Measurements from ENCODE around the gene NHLRC4. TPM values are rescaled to one million over a fixed set of nuclear protein-coding genes. Genes with fewer than 3 reads are reported as not detected.
A peak's percentile ranks its signal among the peaks of the same experiment; 100 is the strongest.

NHLRC4 gene
- total and polyA plus RNA-seq, 7 experiments from 2014 or later: 1.6 to 5.8 (median 4.6) TPM

- CTCF ChIA-PET: interaction anchor here (0.6 to 0.7 kb wide), 2 partner anchors 392 to 959 kb away, joined by 3 read pairs; no protein-coding TSS in a partner anchor
- peak overlapping the region; percentile 73 for H3K27ac ChIP-seq (ENCODE audit: low read depth, low read length)
Measured at GRCh38 chr16:567373-568256, 810 bp downstream of the NHLRC4 start.

GRCh38 chr16:568401-569258 is 1.8 kb downstream of the NHLRC4 start:
- CTCF ChIA-PET: no interaction called here
- intact Hi-C loops (cut with micrococcal nuclease): loop anchor here (1.0 to 5.0 kb wide), 4 partner anchors 40 to 166 kb away; partner anchors contain the start of genes CAPN15 (in 1 of the 2), DECR2 (in 1 of the 2) and METTL26 (in 1 of the 2)

More at GRCh38 chr16:567373-568256, 810 bp downstream of the NHLRC4 start:
- peaks cover 0 to 3% (median 1%) of the 10 kb centered on the region in 5 donors for H3K27me3 Mint-ChIP-seq
- intact Hi-C loops (cut with micrococcal nuclease): loop anchor here (2.0 to 5.0 kb wide), 3 partner anchors 39 to 165 kb away; partner anchors contain the start of genes DECR2 (in 1 of the 2) and METTL26 (in 1 of the 2)
- H3K36me3 Mint-ChIP-seq: no peaks in the 10 kb centered on the region
- Histone ChIP-seq H3K4me1 (ENCODE audit: control insufficient read depth in 2 of 2, insufficient read depth in 2 of 2, low read length in 2 of 2) (peaks cover 13 to 32% of the 10 kb centered on the region in 2 donors), H3K36me3 (ENCODE audit: control insufficient read depth in 2 of 3, insufficient read depth in 3 of 3, low read length in 3 of 3) (peaks cover 0 to 4% (median 0%) of the 10 kb centered on the region in 3 experiments), H3K27me3 (ENCODE audit: control insufficient read depth in 2 of 2, insufficient read depth in 2 of 2, low read length in 2 of 2) (no peaks in the 10 kb centered on the region), H3K9me3 (ENCODE audit: control insufficient read depth in 2 of 3, low read length in 3 of 3) (no peaks in the 10 kb centered on the region), H3K4me3 (ENCODE audit: low read length) (peak overlapping the region; percentile 53)
- H3K27ac Mint-ChIP-seq: peak overlapping the region; percentile 54 to 89 (median 81)
- peaks cover 15 to 40% (median 28%) of the 10 kb centered on the region in 7 donors for H3K4me1 Mint-ChIP-seq
- H3K4me3 Mint-ChIP-seq: peak overlapping the region; percentile 68 to 86 (median 76)
- POLR2A ChIA-PET: interaction anchor here (0.9 to 3.8 kb wide), 4 partner anchors 20 to 118 kb away, joined by 3 to 19 read pairs (median 4); partner anchors contain the start of gene METTL26
- ATAC-seq: no peak
- H3K9me3 Mint-ChIP-seq: peaks cover 0 to 4% (median 0%) of the 10 kb centered on the region in 11 donors
- DNase-seq: no peak

GRCh38 chr16:569445-570254 is 2.8 kb downstream of the NHLRC4 start, which contains the start of gene PIGQ:
PIGQ (plus strand) TSS chr16:569968; CDS start chr16:574075, 4,107 bp downstream.
- Histone ChIP-seq H3K4me1 (ENCODE audit: control insufficient read depth in 2 of 2, insufficient read depth in 2 of 2, low read length in 2 of 2) (peaks cover 13 to 32% of the 10 kb centered on the region in 2 donors), H3K27ac (ENCODE audit: low read depth, low read length) (peak within 1 kb of the TSS; percentile 89), H3K9me3 (ENCODE audit: control insufficient read depth in 2 of 3, low read length in 3 of 3) (no peaks in the 10 kb centered on the region), H3K27me3 (ENCODE audit: control insufficient read depth in 2 of 2, insufficient read depth in 2 of 2, low read length in 2 of 2) (no peaks in the 10 kb centered on the region), H3K36me3 (ENCODE audit: control insufficient read depth in 2 of 3, insufficient read depth in 3 of 3, low read length in 3 of 3) (peaks cover 0 to 17% (median 0%) of the 10 kb centered on the region in 3 experiments), H3K4me3 (ENCODE audit: low read length) (peak within 1 kb of the TSS; percentile 58)
- Mint-ChIP-seq H3K4me3 (peak within 1 kb of the TSS; percentile 76 to 90 (median 85)), H3K4me1 (peaks cover 15 to 39% (median 28%) of the 10 kb centered on the region in 7 donors), H3K27me3 (no peaks in the 10 kb centered on the region), H3K36me3 (no peaks in the 10 kb centered on the region), H3K27ac (peak within 1 kb of the TSS; percentile 81 to 96 (median 89)), H3K9me3 (peaks cover 0 to 4% (median 0%) of the 10 kb centered on the region in 11 donors)
- POLR2A ChIA-PET: interaction anchor here (1.0 to 3.8 kb wide), 5 partner anchors 18 to 111 kb away, joined by 3 to 19 read pairs (median 4); partner anchors contain the start of genes METTL26, RHOT2, STUB1 and WDR90
- ATAC-seq (peak; percentile 79), DNase-seq (peak; percentile 47 to 80 (median 62))
- intact Hi-C loops (cut with micrococcal nuclease): loop anchor here (1.0 to 5.0 kb wide), 6 partner anchors 20 to 167 kb away; partner anchors contain the start of genes METTL26 (in 2 of the 2), CAPN15 (in 1 of the 2) and DECR2 (in 1 of the 2)
- CTCF ChIA-PET: no interaction called here

More at GRCh38 chr16:568401-569258, 1.8 kb downstream of the NHLRC4 start:
- H3K4me3 Mint-ChIP-seq: peak overlapping the region; percentile 75 to 89 (median 85)
- no peaks in the 10 kb centered on the region for H3K9me3 ChIP-seq (ENCODE audit: control insufficient read depth in 2 of 3, low read length in 3 of 3)
- no peaks in the 10 kb centered on the region for H3K27me3 Mint-ChIP-seq
- peaks cover 13 to 32% of the 10 kb centered on the region in 2 donors for H3K4me1 ChIP-seq (ENCODE audit: control insufficient read depth in 2 of 2, insufficient read depth in 2 of 2, low read length in 2 of 2)
- POLR2A ChIA-PET: interaction anchor here (1.0 to 3.8 kb wide), 5 partner anchors 19 to 112 kb away, joined by 4 to 19 read pairs (median 4); partner anchors contain the start of genes METTL26, RHOT2 and STUB1
- peaks cover 0 to 9% (median 0%) of the 10 kb centered on the region in 3 experiments for H3K36me3 ChIP-seq (ENCODE audit: control insufficient read depth in 2 of 3, insufficient read depth in 3 of 3, low read length in 3 of 3)
- H3K4me3 ChIP-seq (ENCODE audit: low read length): peak overlapping the region; percentile 58
- DNase-seq (no peak), ATAC-seq (no peak)
- no peaks in the 10 kb centered on the region for H3K36me3 Mint-ChIP-seq
- H3K9me3 Mint-ChIP-seq: peaks cover 0 to 4% (median 0%) of the 10 kb centered on the region in 11 donors
- peaks cover 15 to 39% (median 28%) of the 10 kb centered on the region in 7 donors for H3K4me1 Mint-ChIP-seq
- H3K27ac ChIP-seq (ENCODE audit: low read depth, low read length): peak overlapping the region; percentile 89
- H3K27me3 ChIP-seq (ENCODE audit: control insufficient read depth in 2 of 2, insufficient read depth in 2 of 2, low read length in 2 of 2): no peaks in the 10 kb centered on the region
- H3K27ac Mint-ChIP-seq: peak overlapping the region in 8 of 9 donors; percentile 81 to 93 (median 88)

GRCh38 chr16:572865-573650 is 6.3 kb downstream of the NHLRC4 start:
- no peak overlapping the region for H3K4me3 ChIP-seq (ENCODE audit: low read length)
- no peaks in the 10 kb centered on the region for H3K9me3 ChIP-seq (ENCODE audit: control insufficient read depth in 2 of 3, low read length in 3 of 3)
- H3K4me1 ChIP-seq (ENCODE audit: control insufficient read depth in 2 of 2, insufficient read depth in 2 of 2, low read length in 2 of 2): peaks cover 8 to 13% of the 10 kb centered on the region in 2 donors
- H3K27ac ChIP-seq (ENCODE audit: low read depth, low read length): no peak overlapping the region
- CTCF ChIA-PET: interaction anchor here (0.6 kb wide), 1 partner anchor 53 kb away, joined by 4 read pairs; no protein-coding TSS in a partner anchor
- Mint-ChIP-seq H3K4me1 (peaks cover 15 to 26% (median 23%) of the 10 kb centered on the region in 7 donors), H3K27me3 (no peaks in the 10 kb centered on the region), H3K4me3 (no peak overlapping the region), H3K27ac (no peak overlapping the region), H3K9me3 (peaks cover 0 to 4% (median 0%) of the 10 kb centered on the region in 11 donors), H3K36me3 (no peaks in the 10 kb centered on the region)
- POLR2A ChIA-PET: interaction anchor here (0.6 to 1.9 kb wide), 4 partner anchors 17 to 51 kb away, joined by 3 to 5 read pairs (median 3); partner anchors contain the start of gene RAB40C
- intact Hi-C loops (cut with micrococcal nuclease): no loop called here
- ATAC-seq (no peak), DNase-seq (no peak)
- H3K27me3 ChIP-seq (ENCODE audit: control insufficient read depth in 2 of 2, insufficient read depth in 2 of 2, low read length in 2 of 2): no peaks in the 10 kb centered on the region
- peaks cover 0 to 30% (median 0%) of the 10 kb centered on the region in 3 experiments for H3K36me3 ChIP-seq (ENCODE audit: control insufficient read depth in 2 of 3, insufficient read depth in 3 of 3, low read length in 3 of 3)

Data from naive thymus-derived CD4-positive, alpha-beta T cell (primary cell).